GM13976 (cell line): Measurements from ENCODE around the gene ARHGAP15.

Source experiments
- DNase-seq: peaks from one replicate; pipeline ENCODE4 v3.0.0; 2012; ENCODE audit warnings: low spot score
- in situ Hi-C: fragments of 300-500 bp; cut with MboI; formaldehyde crosslinking; loops from one replicate; pipeline ENCODE4 v1.12.0; 2022; ENCODE audit warnings: low sequenced_read_pairs, mixed read lengths, inconsistent platforms; ENCODE audit not compliant: unreplicated experiment
- TF ChIP-seq, protein P1 (sequence below): IDR thresholded peaks from 2 replicates; pipeline ENCODE4 v1.5.1; 2012; ENCODE audit warnings: borderline replicate concordance, mild to moderate bottlenecking; ENCODE audit not compliant: insufficient read depth; ENCODE audit errors: extremely low read depth, missing control alignments, control extremely low read depth

The ARHGAP15 gene

DNA sequence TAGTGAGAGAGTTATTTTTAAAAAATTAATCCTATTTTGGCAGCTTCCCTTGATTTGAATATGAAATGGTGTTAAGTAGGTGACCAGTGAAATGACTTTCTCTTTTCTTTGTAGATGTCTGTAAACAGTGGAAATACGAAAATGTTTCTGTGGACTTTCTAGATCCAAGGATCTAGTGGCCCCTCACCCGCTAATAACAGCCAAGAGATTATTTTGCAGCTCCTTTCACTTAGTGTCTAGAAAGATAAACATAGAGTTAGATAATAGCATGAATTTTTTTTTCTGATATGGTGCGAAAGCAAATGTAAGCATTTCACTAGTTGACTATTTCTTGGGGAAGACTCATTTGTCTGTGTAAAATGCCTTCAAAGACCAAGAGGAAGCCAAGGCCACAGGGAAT, 57.7 kb downstream of the ARHGAP15 start:
- DNase-seq, result no peak
- TF ChIP-seq, protein P1, sequence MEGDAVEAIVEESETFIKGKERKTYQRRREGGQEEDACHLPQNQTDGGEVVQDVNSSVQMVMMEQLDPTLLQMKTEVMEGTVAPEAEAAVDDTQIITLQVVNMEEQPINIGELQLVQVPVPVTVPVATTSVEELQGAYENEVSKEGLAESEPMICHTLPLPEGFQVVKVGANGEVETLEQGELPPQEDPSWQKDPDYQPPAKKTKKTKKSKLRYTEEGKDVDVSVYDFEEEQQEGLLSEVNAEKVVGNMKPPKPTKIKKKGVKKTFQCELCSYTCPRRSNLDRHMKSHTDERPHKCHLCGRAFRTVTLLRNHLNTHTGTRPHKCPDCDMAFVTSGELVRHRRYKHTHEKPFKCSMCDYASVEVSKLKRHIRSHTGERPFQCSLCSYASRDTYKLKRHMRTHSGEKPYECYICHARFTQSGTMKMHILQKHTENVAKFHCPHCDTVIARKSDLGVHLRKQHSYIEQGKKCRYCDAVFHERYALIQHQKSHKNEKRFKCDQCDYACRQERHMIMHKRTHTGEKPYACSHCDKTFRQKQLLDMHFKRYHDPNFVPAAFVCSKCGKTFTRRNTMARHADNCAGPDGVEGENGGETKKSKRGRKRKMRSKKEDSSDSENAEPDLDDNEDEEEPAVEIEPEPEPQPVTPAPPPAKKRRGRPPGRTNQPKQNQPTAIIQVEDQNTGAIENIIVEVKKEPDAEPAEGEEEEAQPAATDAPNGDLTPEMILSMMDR, result no peak
- in situ Hi-C loops, result no loop called here

DNA sequence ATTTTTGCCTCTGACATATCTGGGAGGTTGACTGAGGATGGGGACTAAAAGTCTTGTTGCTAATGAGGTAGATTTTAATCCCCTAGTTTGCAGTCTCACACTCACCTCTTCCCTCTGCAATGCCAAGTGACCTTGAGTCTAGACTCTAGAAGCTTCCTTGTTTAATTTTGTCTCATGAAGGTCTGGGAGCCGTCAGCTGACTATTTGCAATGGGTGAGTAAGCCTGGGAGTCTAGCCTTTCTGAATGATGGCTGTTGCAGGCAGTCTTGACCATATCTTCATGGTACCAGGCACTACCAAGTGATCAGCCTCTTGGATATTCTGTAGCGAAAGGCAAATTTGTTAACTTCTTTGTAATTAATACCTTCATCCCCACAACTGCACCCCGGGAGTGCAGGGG, 61.2 kb downstream of the ARHGAP15 start:
- TF ChIP-seq, protein P1, result no peak
- in situ Hi-C loops, result no loop called here

DNA sequence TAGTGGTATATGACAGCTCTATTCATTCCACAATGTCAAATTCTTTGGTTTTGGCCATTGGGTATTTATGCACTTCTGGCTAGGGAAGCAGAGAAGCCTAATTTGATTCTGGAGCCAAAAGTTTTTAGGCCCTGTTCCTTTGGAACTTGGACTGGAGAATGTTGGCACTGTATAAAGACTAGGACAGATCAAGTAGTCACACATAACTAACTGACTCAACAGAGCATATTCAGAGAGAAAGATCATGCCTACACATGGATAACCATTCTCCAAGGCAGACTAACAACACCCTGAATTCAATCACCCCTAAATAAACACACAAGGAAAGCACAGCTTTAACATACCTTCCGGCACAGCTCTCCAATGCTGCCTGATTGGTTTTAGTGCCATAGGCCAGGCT, 62.9 kb downstream of the ARHGAP15 start:
- in situ Hi-C loops, result no loop called here
- no peak for DNase-seq
- TF ChIP-seq, protein P1, result no peak

More for the DNA sequence above, 61.2 kb downstream of the ARHGAP15 start:
- no peak for DNase-seq

DNA sequence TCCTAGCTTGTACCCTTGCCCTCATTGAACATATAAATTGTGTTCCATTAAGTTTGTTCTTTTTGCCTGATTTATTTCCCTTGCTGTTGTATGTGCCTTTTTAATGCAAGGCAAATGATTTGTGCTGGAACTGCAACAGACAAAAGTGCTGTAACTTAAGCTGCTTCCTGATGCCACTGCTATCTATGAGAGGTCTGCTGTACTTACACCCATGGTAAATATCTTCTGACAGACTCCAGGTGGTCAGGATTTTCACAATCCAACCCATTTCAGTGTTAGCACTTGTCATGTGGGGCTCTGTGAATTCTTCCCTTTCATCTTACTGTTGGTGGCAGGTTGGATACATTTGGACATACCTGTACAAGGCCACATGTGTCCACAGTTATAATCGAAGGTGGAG, 63.5 kb downstream of the ARHGAP15 start:
- in situ Hi-C loops, result no loop called here
- TF ChIP-seq, protein P1, result no peak
- no peak for DNase-seq

DNA sequence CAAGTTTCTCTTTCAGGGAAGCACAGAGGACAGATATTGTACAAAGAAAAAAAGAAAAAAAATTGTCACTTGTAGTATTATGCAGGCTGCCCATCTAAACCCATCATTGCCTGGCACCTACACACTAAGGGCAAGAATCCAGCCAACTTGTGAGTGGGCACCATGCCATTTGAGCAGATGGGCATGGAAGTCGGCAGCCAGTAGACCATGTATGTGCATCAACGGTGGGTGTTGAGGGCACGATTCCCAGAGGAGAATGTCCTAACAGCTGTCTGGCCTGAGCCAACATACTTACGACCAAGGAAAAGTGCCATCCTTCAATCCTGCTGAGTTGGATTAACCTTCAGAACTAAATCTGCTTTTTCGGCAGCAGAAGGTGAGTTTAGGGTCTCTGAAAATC, 63.9 kb downstream of the ARHGAP15 start:
- in situ Hi-C loops, result no loop called here
- TF ChIP-seq, protein P1, result no peak
- DNase-seq, result no peak

DNA sequence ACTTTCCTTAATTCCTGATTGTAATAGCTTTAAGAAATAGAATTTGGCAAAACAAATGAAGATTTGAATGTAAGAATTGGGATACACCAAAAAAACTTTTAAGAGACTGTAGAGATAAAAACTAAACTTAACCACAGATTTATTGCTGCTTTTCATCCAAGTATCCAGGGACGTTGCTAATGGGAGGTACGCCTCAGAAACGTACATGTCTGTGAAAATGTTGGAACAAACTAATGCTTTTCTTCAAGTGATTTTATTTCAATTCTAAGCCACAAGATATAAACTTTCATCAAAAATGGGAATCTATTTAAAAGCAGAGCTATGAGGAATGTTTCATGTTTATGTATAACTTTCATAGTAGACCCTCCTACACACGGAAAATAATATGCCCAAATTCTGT, 66.3 kb downstream of the ARHGAP15 start:
- DNase-seq, result no peak
- TF ChIP-seq, protein P1, result no peak
- in situ Hi-C loops, result no loop called here

DNA sequence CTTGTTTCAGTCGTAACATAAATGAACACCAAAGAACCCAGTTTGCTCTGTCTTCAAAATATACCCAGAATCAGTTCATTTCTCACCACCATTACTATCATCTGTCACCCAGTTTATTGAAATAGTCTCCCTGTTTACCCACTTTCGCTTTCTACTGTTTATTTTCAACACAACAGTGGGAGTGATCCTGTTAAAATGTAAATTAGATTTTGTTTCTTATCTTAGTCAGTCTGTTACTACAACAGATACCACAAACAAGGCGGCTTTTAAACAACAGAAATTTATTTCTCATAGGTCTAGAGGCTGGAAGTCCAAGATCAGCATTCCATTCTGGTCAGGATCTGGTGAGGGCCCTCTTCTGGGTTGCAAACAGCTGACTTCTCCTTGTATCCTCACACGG, 74.8 kb downstream of the ARHGAP15 start:
- in situ Hi-C loops, result loop anchor here (10.0 kb wide), 1 partner anchor 89 kb away; no protein-coding TSS in a partner anchor
- DNase-seq, result no peak
- TF ChIP-seq, protein P1, result no peak
